Esophagus squamous epithelium (tissue), 4 donors: ENCODE results near the gene TREH.

Experiments used
- CTCF ChIP-seq, 6 experiments: fragments of 450-650 bp in 4 of 6; fragments of 200-600 bp in 2 of 6; sonication (generic) in 2 of 6; IDR thresholded peaks; one replicate each; pipeline ENCODE4 v1.5.1; 2016 to 2019; ENCODE audit warnings: antibody characterized with exemption in 6 of 6, mild to moderate bottlenecking in 4 of 6, moderate library complexity in 4 of 6
- POLR2A ChIP-seq, 4 donors: fragments of 450-650 bp; IDR thresholded peaks; one replicate each; pipeline ENCODE4 v1.6.1; 2017; ENCODE audit warnings: antibody characterized with exemption in 4 of 4, mild to moderate bottlenecking in 4 of 4, moderate library complexity in 3 of 4

DNA sequence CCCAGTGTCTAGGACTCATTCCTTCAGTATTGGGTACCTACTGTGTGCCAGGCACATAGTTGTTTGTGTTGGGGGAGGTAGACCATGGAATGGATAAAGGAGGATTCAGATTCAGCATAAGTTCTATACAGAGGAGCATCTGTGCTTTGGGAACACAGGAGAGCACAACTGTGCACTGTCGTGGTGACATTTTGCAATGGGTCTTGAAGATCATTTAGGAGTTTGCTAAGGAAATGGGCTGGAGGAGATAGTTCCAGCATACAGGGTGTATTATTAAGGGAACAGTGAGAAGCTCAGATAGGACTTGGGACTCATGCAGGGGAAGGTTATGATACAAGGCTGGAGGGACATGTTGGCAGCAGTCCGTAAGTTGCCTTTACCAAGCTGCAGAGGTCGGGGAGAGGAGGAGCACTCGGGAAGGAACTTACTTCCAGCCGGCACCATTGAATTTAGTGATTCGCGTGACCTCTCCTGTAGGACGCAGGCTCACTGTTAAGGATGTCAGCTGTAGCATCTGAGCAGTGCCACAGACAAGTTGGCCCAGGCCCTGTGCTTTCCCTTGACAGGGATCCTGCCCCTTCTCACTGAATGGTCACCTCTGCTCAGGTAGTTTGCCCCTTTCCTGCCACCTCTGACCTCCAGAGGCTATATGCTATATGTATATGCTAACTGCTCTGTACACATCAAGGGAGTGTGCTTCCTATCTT lies 25.6 kb downstream of the TREH start:
- TF ChIP-seq CTCF (IDR thresholded peaks at IDR 0.05) (no peak), POLR2A (IDR thresholded peaks at IDR 0.05) (no peak)
